Urinary bladder (tissue), 4 donors: ENCODE measurements around the gene CHIC2. TPM values are rescaled to one million over a fixed set of nuclear protein-coding genes. Genes with fewer than 3 reads are reported as not detected.

Experiments
- DNase-seq: peaks from one replicate; pipeline ENCODE4 v3.0.0-alpha.2; 2015; ENCODE audit errors: extremely low spot score
- H3K27ac ChIP-seq: one replicate; pipeline ENCODE4 v1.5.1; 2013; ENCODE audit warnings: low read depth, mild to moderate bottlenecking, moderate library complexity
- H3K36me3 ChIP-seq: one replicate; pipeline ENCODE4 v1.6.1; 2013; ENCODE audit warnings: mild to moderate bottlenecking, moderate library complexity; ENCODE audit not compliant: insufficient read depth
- H3K4me1 ChIP-seq: one replicate; pipeline ENCODE4 v1.6.1; 2013; ENCODE audit warnings: mild to moderate bottlenecking, moderate library complexity; ENCODE audit not compliant: insufficient read depth
- H3K4me3 ChIP-seq: one replicate; pipeline ENCODE4 v1.5.1; 2013; ENCODE audit warnings: low read depth, low read length
- WGBS: extraction: QIAGEN DNeasy Blood & Tissue Kit; methylation state at CpG from one replicate; pipeline ENCODE4 v1.1.7; 2013; 5-methylcytosine and 5-hydroxymethylcytosine counted together
- polyA plus RNA-seq: library from polyadenylated mRNA; stranded (reverse); fragments of 200-250 nt; gene quantifications from one replicate; pipeline ENCODE4 v1.2.3, GENCODE V29; 2013
- total RNA-seq: library from RNA; depleted of rRNA; stranded (reverse); fragments of >200 nt; gene quantifications from one replicate; pipeline ENCODE4 v1.2.3, GENCODE V29; 2014
- donor health status: healthy with polysubstance abuse.
- donor health status: healthy.

The CHIC2 gene
- total and polyA plus RNA-seq, 2 donors = 27.3 to 39.5 TPM

DNA sequence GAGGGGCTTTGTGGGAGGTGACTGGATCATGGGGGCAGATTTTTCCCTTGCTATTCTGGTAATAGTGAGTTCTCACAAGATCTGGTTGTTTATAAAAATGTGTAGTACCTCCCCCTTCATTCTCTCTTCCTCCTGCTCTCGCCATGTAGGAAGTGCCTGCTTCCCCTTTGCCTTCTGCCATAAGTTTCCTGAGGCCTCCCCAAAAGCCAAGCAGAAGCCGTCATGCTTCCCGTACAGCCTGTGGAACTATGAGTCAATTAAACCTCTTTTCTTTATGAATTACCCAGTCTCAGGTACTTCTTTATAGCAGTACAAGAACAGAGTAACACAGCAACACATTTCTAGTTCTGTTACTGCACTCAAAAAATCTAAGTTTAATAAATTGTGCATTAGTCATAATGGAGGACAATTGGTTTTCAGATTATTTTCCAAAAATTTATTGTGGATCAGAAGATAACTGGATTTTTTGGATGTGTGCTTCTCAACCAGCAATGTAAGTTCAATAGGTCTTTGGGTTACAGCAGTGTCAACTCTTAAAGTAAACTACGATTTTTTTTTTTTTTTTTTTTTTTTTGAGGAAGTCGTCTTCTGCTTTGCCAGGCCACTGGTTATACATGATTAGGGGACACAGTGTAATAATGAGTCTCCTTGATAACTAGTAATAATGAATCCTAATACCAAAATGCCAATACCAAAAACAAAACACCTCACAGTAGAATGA, 69.9 kb downstream of the CHIC2 start:
- H3K27ac ChIP-seq = no peak overlapping the region
- no peak for DNase-seq
- 86% methylated on average over 5 of the region's 5 CpGs for WGBS
- H3K4me3 ChIP-seq = no peak overlapping the region
- H3K4me1 ChIP-seq = no peaks in the 10 kb centered on the region
- H3K36me3 ChIP-seq = no peaks in the 10 kb centered on the region

DNA sequence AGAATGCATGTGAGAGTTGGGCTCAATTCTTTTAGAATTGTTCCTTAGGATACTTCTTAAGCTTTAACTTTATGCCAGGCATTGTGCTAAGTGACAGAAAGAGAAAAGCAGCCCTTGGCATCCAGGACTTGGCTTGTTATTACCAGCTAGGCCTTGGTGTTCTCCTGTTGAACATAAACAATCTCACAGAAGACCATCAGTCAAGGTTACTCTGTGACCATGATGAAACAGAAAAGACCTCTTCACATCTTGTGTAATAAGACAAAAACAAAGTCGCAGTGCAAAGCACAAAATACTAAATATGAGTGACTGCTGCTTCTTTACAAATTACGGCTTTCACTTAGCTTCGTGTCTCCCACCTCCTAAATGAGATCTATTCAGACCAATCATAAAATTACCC, 71.6 kb downstream of the CHIC2 start:
- Histone ChIP-seq H3K36me3 (no peaks in the 10 kb centered on the region), H3K4me1 (no peaks in the 10 kb centered on the region), H3K4me3 (no peak overlapping the region), H3K27ac (no peak overlapping the region)
- 97% methylated on average over 3 of the region's 3 CpGs for WGBS
- DNase-seq = no peak

- WGBS = 94% methylated on average over 5 of the region's 5 CpGs
- Histone ChIP-seq H3K4me1 (no peaks in the 10 kb centered on the region), H3K36me3 (no peaks in the 10 kb centered on the region), H3K27ac (no peak overlapping the region), H3K4me3 (no peak overlapping the region)
- DNase-seq = no peak
These were observed 72.6 kb downstream of the CHIC2 start for GRCh38 chr4:53991821-53992220.

DNA sequence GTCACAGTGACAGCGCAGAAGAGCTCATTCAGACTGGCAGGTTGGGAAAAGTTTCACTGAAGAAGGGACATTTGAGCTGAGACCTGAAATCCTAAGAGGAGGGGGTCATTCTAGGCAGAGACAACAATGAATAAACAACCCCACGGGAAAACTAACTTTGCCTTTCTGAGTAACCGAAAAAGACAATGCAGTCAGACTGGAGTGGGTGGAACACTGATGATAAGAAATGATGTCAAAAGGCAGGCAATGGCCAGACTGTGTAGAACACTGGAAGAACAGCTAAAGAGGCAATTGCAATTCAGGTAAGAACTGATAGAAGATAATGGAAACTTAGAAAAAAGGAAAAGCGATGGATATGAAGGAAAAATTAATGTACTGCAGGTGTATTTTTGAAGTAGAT, 73.8 kb downstream of the CHIC2 start:
- H3K27ac ChIP-seq = no peak overlapping the region
- 71% methylated on average over 4 of the region's 4 CpGs for WGBS
- H3K4me3 ChIP-seq = no peak overlapping the region
- H3K36me3 ChIP-seq = no peaks in the 10 kb centered on the region
- H3K4me1 ChIP-seq = no peaks in the 10 kb centered on the region
- no peak for DNase-seq

DNA sequence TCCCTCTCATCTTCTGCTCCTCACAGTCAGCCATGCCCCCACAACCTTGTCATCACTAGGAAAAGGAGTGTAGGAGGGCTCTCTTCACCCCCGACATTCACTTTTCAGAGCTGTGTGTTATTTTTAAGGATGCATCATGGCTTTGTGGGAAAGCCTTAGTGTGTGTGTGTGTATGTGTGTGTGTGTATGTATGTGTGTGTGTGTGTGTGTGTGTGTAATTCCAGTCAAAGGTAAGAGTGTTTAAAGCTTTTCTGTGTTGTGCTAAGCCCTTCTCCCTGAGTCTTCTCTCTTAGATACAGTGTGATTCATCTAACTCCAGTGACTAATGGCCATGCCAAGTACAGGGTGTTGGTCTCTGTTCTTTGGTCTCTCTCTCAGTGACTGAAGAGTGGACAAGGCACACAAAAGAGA, 76.6 kb downstream of the CHIC2 start:
- DNase-seq = no peak
- H3K4me3 ChIP-seq = no peak overlapping the region
- no peaks in the 10 kb centered on the region for H3K4me1 ChIP-seq
- H3K27ac ChIP-seq = no peak overlapping the region
- no peaks in the 10 kb centered on the region for H3K36me3 ChIP-seq
- 88% methylated on average over 1 of the region's 1 CpG for WGBS

GRCh38 chr4:53986062-53986461, 78.3 kb downstream of the CHIC2 start:
- DNase-seq = no peak
- no peaks in the 10 kb centered on the region for H3K4me1 ChIP-seq
- H3K4me3 ChIP-seq = no peak overlapping the region
- no peaks in the 10 kb centered on the region for H3K36me3 ChIP-seq
- H3K27ac ChIP-seq = no peak overlapping the region

GRCh38 chr4:53981567-53981966, 82.8 kb downstream of the CHIC2 start:
- no peaks in the 10 kb centered on the region for H3K36me3 ChIP-seq
- DNase-seq = no peak
- no peak overlapping the region for H3K4me3 ChIP-seq
- no peak overlapping the region for H3K27ac ChIP-seq
- no peaks in the 10 kb centered on the region for H3K4me1 ChIP-seq

GRCh38 chr4:53981066-53981465, 83.3 kb downstream of the CHIC2 start:
- Histone ChIP-seq H3K36me3 (no peaks in the 10 kb centered on the region), H3K27ac (no peak overlapping the region), H3K4me1 (no peaks in the 10 kb centered on the region), H3K4me3 (no peak overlapping the region)
- WGBS = 70% methylated on average over 2 of the region's 2 CpGs
- no peak for DNase-seq

DNA sequence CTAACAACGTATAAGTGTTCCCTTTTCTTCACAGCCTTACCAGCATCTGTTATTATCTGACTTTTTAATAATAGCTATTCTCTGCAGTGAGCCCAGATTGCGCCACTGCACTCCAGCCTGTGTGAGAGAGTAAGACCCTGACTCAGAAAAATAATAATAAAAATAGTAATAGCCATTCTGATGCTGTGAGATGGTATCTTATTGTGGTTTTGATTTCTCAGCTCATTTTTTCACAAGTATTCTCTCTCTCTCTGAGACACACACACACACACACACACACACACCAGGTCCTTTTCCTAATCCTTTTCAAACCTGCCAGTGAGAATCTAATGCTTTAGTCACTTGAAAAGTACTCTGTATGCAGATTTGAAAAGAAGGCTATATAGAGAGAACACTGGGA, 89.8 kb downstream of the CHIC2 start:
- WGBS = 98% methylated on average over 2 of the region's 2 CpGs
- Histone ChIP-seq H3K27ac (no peak overlapping the region), H3K4me1 (no peaks in the 10 kb centered on the region), H3K36me3 (no peaks in the 10 kb centered on the region), H3K4me3 (no peak overlapping the region)
- DNase-seq = no peak

DNA sequence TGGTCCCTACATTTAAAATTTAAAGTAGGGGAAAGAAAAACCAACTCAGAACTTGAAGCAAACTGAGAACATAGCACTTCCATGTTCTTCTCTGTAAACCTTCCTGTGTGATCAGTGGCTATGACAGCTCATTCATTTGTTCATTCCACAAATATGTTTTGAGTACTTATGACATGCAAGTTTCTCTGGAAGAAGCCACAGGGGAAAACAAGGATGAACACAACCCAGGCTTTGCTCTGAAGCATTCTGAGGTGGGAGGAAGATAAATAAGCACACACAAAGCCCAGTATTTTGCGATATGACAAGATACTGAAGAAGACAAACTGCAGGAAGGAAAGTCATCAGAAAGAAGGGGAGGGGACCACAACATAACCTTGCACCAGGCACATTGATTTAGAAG, 96.4 kb downstream of the CHIC2 start:
- Histone ChIP-seq H3K4me3 (no peak overlapping the region), H3K27ac (no peak overlapping the region), H3K4me1 (no peaks in the 10 kb centered on the region), H3K36me3 (no peaks in the 10 kb centered on the region)
- DNase-seq = no peak
- 95% methylated on average over 1 of the region's 1 CpG for WGBS

DNA sequence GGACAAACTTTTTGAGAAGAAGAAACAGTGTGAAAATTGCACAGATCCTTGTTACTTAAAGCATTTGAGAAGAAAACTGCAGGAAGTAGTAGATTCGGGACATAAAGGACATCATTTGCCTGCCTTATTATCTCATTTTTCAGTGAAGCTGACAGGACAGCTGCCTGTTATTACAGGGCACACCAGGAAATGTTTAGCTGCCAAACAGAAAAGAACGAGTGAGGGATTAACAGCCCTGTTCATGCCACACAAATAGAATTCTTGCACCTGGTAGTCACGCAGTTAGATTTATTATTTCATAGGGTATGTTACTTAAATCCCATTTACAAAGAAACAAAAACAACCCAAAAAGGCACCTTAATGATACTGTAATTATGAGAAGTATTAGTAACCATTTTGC, 100.6 kb downstream of the CHIC2 start:
- DNase-seq = no peak
- Histone ChIP-seq H3K4me1 (no peaks in the 10 kb centered on the region), H3K27ac (no peak overlapping the region), H3K36me3 (no peaks in the 10 kb centered on the region), H3K4me3 (no peak overlapping the region)
- 70% methylated on average over 3 of the region's 3 CpGs for WGBS

DNA sequence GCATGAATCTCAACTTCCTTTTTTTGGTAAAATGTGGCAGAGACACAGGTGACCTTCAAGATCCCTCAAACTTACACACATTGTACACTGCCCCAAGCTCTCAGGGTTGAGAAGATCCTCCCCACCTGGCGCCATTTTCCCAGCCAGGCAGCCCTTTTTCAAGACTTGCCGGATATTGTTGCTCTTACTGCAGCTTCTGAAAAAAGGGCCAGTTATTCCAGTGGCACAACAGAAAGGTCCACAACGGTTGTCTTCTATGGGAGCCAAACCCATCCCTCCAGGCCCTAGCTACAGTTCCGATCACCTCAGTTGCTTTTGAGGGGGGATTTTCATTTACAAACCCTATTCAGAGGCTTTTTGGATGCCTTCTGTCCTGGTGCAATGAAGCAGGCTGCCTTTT, 101.1 kb downstream of the CHIC2 start:
- H3K36me3 ChIP-seq = no peaks in the 10 kb centered on the region
- H3K27ac ChIP-seq = no peak overlapping the region
- no peak overlapping the region for H3K4me3 ChIP-seq
- WGBS = 93% methylated on average over 4 of the region's 4 CpGs
- DNase-seq = no peak
- H3K4me1 ChIP-seq = no peaks in the 10 kb centered on the region

- Histone ChIP-seq H3K4me1 (no peaks in the 10 kb centered on the region), H3K27ac (no peak overlapping the region), H3K4me3 (no peak overlapping the region), H3K36me3 (no peaks in the 10 kb centered on the region)
- WGBS = 60% methylated on average over 4 of the region's 4 CpGs
- DNase-seq = no peak
These were observed 101.7 kb downstream of the CHIC2 start for GRCh38 chr4:53962516-53963225.

- H3K36me3 ChIP-seq = no peaks in the 10 kb centered on the region
- H3K27ac ChIP-seq = no peak overlapping the region
- DNase-seq = no peak
- no peak overlapping the region for H3K4me3 ChIP-seq
- WGBS = 60% methylated on average over 1 of the region's 1 CpG
- H3K4me1 ChIP-seq = no peaks in the 10 kb centered on the region
These were observed 103.1 kb downstream of the CHIC2 start for GRCh38 chr4:53961351-53961750.
